Omental fat pad (tissue), 4 donors: Measurements from ENCODE around the gene SCYGR7. TPM values are rescaled to one million over a fixed set of nuclear protein-coding genes. Genes with fewer than 3 reads are reported as not detected.
"Not testable (repeated sequence)": the region's sequence is repeated elsewhere in the genome, so short reads cannot be mapped to it uniquely, and the experiment has no call there.

Experiments
- ATAC-seq: fragments of 150-250 bp; one replicate; pipeline ENCODE4 v1.9.1; 2016; ENCODE audit warnings: mild to moderate bottlenecking, moderate library complexity; ENCODE audit not compliant: low FRiP score
- DNase-seq: peaks from one replicate; pipeline ENCODE4 v3.0.0-alpha.2; 2019; ENCODE audit warnings: low spot score
- CTCF ChIP-seq, 3 donors: fragments of 450-650 bp; IDR thresholded peaks; one replicate each; pipeline ENCODE4 v1.5.1; 2016 to 2017; ENCODE audit warnings: antibody characterized with exemption in 3 of 3, mild to moderate bottlenecking in 3 of 3, moderate library complexity in 2 of 3
- total RNA-seq, 4 donors: library from RNA; depleted of rRNA; stranded (reverse); fragments of >200 nt; gene quantifications; one replicate each; pipeline ENCODE4 v1.1.0, GENCODE V29; 2016

Gene SCYGR7
- total RNA-seq, 4 donors from 2014 or later: not detected

- DNase-seq: no peak
- TF ChIP-seq CTCF (IDR thresholded peaks at IDR 0.05): no peak
- ATAC-seq: no peak
These were observed 7.5 kb upstream of the SCYGR7 start for GRCh38 chr2:227720680-227721079.

DNA sequence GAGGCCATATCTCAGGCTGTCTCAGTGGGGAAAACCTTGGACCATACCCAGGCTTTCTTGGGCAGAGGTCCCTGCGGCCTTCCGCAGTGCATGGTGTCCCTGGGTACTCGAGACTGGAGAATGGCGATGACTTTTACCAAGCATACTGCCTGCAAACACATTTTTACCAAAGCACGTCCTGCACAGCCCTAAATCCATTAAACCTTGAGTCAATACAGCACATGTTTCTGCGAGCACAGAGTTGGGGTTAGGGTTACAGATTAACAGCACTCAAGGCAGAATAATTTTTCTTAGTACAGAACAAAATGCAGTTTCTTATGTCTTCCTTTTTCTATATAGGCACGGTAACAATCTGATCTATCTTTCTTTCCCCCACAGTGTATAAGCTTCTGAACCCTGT is 5.3 kb upstream of the SCYGR7 start:
- DNase-seq, ATAC-seq: not testable (repeated sequence)

DNA sequence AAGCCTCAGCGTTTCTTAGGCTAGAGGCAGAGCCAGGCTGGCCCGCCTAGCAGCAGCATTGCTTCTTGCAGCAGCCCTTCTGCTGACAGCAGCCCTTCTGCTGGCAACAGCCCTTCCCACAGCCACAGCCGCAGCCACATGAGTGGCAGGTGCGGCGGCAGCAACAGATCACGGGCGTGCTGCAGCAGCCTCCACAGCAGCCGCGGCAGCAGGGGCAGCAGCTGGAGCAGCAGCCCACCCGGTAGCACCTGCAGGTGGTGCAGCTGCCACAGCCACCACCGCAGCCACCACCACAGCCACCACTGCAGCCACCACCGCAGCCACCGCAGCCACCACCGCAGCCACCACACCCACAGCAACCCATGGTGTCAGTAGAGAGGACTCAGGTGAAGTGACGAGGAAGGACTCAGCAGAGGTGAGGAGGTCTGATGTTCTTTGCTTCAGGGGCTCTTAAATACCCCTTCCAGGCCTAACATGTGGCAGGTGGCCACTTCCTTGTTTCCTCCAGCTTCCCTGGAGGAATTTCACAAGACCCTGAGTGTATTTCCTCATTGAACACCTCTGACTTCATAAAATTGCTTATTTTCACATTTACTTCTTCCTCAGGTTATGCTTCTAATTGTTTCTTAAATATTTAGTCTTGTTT is 3.6 kb upstream of the SCYGR7 start, which contains the start of gene SCYGR6:
TSS of gene SCYGR6 (minus strand) at position 364 of the 646 bp plus-strand sequence. CDS start at position 364, 0 bp downstream.
- no peak for ATAC-seq

GRCh38 chr2:227739351-227739750 is 11.2 kb downstream of the SCYGR7 start:
- DNase-seq (no peak), ATAC-seq (no peak)
- no peak for TF ChIP-seq CTCF (IDR thresholded peaks at IDR 0.05)

More for the DNA sequence above, 3.6 kb upstream of the SCYGR7 start, which contains the start of gene SCYGR6:
- DNase-seq: no peak
- TF ChIP-seq CTCF (IDR thresholded peaks at IDR 0.05): no peak

DNA sequence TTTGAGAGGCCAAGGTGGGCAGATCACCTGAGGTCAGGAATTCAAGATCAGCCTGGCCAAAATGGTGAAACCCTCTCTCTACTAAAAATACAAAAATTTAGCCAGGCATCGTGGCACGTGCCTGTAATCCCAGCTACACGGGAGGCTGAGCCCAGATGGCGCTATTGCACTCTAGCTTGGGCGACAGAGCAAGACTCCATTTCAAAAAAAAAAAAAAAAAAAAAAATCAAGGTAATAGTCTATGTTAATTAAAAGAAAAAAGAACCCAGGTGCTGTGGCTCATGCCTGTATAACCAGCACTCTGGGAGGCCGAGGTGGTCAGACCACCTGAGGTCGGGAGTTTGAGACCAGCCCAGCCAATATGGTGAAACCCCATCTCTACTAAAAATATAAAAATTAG is 12.6 kb downstream of the SCYGR7 start:
- not testable (repeated sequence) for DNase-seq, ATAC-seq

- ATAC-seq (no peak), DNase-seq (no peak)
- TF ChIP-seq CTCF (IDR thresholded peaks at IDR 0.05): no peak
These were observed 17.5 kb downstream of the SCYGR7 start, which contains the start of gene SCYGR8 for GRCh38 chr2:227745594-227745993. TSS of gene SCYGR8 (plus strand) at chr2:227745894. CDS start at chr2:227745894, 0 bp downstream.

- no peak for TF ChIP-seq CTCF (IDR thresholded peaks at IDR 0.05)
- DNase-seq (no peak), ATAC-seq (no peak)
These were observed 19.9 kb downstream of the SCYGR7 start for GRCh38 chr2:227748079-227748478.

DNA sequence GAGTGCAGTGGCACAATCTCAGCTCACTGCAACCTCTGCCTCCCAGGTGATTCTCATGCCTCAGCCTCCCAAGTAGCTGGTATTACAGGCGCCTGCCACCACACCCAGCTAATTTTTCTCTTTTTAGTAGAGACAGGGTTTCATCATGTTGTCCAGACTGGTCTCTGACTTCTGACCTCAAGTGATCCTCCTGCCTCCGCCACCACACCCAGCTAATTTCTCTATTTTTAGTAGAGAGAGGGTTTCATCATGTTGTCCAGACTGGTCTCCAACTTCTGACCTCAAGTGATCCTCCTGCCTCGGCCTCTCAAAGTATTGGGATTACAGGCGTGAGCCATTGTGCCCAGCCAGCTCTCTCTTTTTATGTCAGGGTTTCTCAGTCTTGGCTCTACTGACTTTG is 28.1 kb downstream of the SCYGR7 start:
- not testable (repeated sequence) for ATAC-seq, DNase-seq
